ENCODE measurements around the gene ATP2B3. TPM values are rescaled to one million over a fixed set of nuclear protein-coding genes. Genes with fewer than 3 reads are reported as not detected.

The ATP2B3 gene
- total RNA-seq, 1 donor from 2014 or later, result 0.60 TPM

GRCh38 chrX:153587342-153587741, 69.9 kb downstream of the ATP2B3 start:
- H3K4me3 Mint-ChIP-seq (ENCODE audit: low read depth), result no peak overlapping the region
- H3K9me3 Mint-ChIP-seq (ENCODE audit: low read depth), result peaks cover 13% of the 10 kb centered on the region
- TF ChIP-seq, protein P1, sequence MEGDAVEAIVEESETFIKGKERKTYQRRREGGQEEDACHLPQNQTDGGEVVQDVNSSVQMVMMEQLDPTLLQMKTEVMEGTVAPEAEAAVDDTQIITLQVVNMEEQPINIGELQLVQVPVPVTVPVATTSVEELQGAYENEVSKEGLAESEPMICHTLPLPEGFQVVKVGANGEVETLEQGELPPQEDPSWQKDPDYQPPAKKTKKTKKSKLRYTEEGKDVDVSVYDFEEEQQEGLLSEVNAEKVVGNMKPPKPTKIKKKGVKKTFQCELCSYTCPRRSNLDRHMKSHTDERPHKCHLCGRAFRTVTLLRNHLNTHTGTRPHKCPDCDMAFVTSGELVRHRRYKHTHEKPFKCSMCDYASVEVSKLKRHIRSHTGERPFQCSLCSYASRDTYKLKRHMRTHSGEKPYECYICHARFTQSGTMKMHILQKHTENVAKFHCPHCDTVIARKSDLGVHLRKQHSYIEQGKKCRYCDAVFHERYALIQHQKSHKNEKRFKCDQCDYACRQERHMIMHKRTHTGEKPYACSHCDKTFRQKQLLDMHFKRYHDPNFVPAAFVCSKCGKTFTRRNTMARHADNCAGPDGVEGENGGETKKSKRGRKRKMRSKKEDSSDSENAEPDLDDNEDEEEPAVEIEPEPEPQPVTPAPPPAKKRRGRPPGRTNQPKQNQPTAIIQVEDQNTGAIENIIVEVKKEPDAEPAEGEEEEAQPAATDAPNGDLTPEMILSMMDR (IDR thresholded peaks at IDR 0.05; ENCODE audit: unreplicated experiment), result no peak
- peaks cover 3% of the 10 kb centered on the region for H3K4me1 Mint-ChIP-seq (ENCODE audit: low read depth)
- no peak overlapping the region for H3K27ac Mint-ChIP-seq
- H3K27me3 Mint-ChIP-seq, result no peaks in the 10 kb centered on the region
- DNase-seq (ENCODE audit: low spot score, unreplicated experiment), result no peak
- H3K36me3 Mint-ChIP-seq (ENCODE audit: insufficient read depth), result peaks cover 13% of the 10 kb centered on the region

DNA sequence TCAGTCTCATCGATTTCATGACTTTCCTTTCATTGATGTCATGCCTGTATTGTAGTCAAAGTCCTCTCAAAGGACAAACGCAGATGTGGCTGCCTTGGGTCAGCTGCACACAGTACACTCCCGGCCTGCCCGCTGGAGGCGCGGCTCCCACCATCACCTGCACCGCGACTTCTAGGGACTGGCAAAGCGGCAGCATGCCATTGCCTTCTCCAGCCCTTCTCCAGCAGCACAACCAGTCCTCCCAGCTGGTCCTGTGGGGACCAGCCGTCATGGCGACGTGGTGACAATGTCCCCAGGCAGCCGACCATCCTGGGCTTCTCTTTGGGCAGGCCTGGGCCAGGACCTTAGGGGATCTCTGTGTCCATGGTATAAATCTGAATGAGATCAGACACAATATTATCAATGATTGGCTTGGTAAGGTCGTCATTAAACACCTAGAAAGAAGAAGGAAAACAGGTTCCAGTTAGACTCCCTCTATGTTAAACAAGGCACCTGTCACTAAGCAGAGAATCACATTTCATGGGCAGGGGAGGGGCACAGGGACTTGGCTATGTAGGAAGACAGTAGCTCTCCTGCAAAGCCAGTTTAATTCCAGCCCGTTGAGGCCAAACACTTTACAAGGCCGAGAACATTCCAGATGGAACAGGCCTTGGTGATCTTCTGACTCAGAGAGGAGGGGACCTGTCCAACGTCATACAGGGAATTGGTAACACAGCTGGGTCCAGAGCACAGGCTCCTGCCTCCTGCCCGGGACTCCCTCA, 70.8 kb downstream of the ATP2B3 start:
- DNase-seq (ENCODE audit: low spot score, unreplicated experiment), result no peak
- no peak overlapping the region for H3K4me3 Mint-ChIP-seq (ENCODE audit: low read depth)
- H3K27ac Mint-ChIP-seq, result no peak overlapping the region
- TF ChIP-seq, protein P1 (IDR thresholded peaks at IDR 0.05; ENCODE audit: unreplicated experiment), result no peak
- peaks cover 13% of the 10 kb centered on the region for H3K9me3 Mint-ChIP-seq (ENCODE audit: low read depth)
- H3K4me1 Mint-ChIP-seq (ENCODE audit: low read depth), result no peaks in the 10 kb centered on the region
- H3K36me3 Mint-ChIP-seq (ENCODE audit: insufficient read depth), result peaks cover 13% of the 10 kb centered on the region
- H3K27me3 Mint-ChIP-seq, result no peaks in the 10 kb centered on the region

GRCh38 chrX:153588782-153589446, 71.5 kb downstream of the ATP2B3 start:
- Mint-ChIP-seq H3K36me3 (ENCODE audit: insufficient read depth) (peaks cover 15% of the 10 kb centered on the region), H3K9me3 (ENCODE audit: low read depth) (peaks cover 7% of the 10 kb centered on the region), H3K27ac (no peak overlapping the region), H3K4me3 (ENCODE audit: low read depth) (no peak overlapping the region), H3K4me1 (ENCODE audit: low read depth) (no peaks in the 10 kb centered on the region), H3K27me3 (no peaks in the 10 kb centered on the region)
- TF ChIP-seq, protein P1 (IDR thresholded peaks at IDR 0.05; ENCODE audit: unreplicated experiment), result no peak
- no peak for DNase-seq (ENCODE audit: low spot score, unreplicated experiment)

- peaks cover 6% of the 10 kb centered on the region for H3K9me3 Mint-ChIP-seq (ENCODE audit: low read depth)
Observed at GRCh38 chrX:153590961-153591956, 73.8 kb downstream of the ATP2B3 start.

More at GRCh38 chrX:153590961-153591956, 73.8 kb downstream of the ATP2B3 start:
- TF ChIP-seq, protein P1 (IDR thresholded peaks at IDR 0.05; ENCODE audit: unreplicated experiment), result no peak
- H3K4me3 Mint-ChIP-seq (ENCODE audit: low read depth), result no peak overlapping the region
- no peaks in the 10 kb centered on the region for H3K27me3 Mint-ChIP-seq
- DNase-seq (ENCODE audit: low spot score, unreplicated experiment), result no peak
- no peak overlapping the region for H3K27ac Mint-ChIP-seq
- H3K36me3 Mint-ChIP-seq (ENCODE audit: insufficient read depth), result peaks cover 20% of the 10 kb centered on the region
- H3K4me1 Mint-ChIP-seq (ENCODE audit: low read depth), result no peaks in the 10 kb centered on the region
